Esophagus muscularis mucosa (tissue), 4 donors: Measurements from ENCODE around the gene CAPZB.

ENCODE experiments used
- EP300 ChIP-seq: sonication (generic); formaldehyde crosslinking; IDR thresholded peaks from one replicate; pipeline ENCODE4 v1.6.1; 2017; ENCODE audit warnings: antibody characterized with exemption
- POLR2A ChIP-seq: fragments of 450-650 bp; IDR thresholded peaks from one replicate; pipeline ENCODE4 v1.6.1; 2017; ENCODE audit warnings: antibody characterized with exemption, moderate library complexity, mild to moderate bottlenecking, low read depth
- POLR2AphosphoS5 ChIP-seq, 2 donors: sonication (generic); formaldehyde crosslinking; IDR thresholded peaks; one replicate each; pipeline ENCODE4 v1.6.1; 2017; ENCODE audit warnings: antibody characterized with exemption in 2 of 2
- TF ChIP-seq, protein P1 (sequence below), 3 experiments: fragments of 200-600 bp in 2 of 3; fragments of 450-650 bp in 1 of 3; sonication (generic) in 2 of 3; IDR thresholded peaks; one replicate each; pipeline ENCODE4 v1.5.1; 2017 to 2019; ENCODE audit warnings: antibody characterized with exemption in 3 of 3, mild to moderate bottlenecking in 2 of 3, moderate library complexity in 1 of 3

DNA sequence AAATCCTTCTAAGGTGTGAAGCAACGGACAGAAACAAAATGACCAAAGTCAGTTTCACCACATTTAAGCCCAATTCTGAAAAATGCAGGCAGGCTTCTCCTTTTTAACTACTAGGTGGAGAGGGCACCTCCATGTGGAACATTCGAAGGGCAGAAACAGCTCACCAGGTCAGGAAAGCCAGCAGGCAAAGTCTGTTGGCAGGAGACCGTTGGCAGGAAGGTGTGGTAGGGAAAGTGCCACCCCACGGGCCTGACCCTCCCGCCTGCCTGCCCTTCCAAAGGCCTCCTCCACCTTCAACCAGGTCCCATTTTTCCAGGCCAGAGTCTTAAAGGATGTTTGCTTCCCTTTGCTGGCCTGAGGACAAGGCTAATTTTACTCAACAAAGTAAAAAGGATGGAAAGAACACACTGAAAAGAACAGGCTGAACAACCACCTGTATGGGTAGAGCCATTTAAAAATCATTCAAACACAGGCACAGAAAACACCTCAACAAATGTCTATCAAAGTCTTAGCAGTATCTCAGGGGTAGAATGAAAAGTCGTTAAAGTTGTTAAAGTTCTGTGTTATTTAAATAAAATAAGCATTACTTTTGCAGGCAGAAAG lies 26.4 kb downstream of the CAPZB start:
- TF ChIP-seq, protein P1, sequence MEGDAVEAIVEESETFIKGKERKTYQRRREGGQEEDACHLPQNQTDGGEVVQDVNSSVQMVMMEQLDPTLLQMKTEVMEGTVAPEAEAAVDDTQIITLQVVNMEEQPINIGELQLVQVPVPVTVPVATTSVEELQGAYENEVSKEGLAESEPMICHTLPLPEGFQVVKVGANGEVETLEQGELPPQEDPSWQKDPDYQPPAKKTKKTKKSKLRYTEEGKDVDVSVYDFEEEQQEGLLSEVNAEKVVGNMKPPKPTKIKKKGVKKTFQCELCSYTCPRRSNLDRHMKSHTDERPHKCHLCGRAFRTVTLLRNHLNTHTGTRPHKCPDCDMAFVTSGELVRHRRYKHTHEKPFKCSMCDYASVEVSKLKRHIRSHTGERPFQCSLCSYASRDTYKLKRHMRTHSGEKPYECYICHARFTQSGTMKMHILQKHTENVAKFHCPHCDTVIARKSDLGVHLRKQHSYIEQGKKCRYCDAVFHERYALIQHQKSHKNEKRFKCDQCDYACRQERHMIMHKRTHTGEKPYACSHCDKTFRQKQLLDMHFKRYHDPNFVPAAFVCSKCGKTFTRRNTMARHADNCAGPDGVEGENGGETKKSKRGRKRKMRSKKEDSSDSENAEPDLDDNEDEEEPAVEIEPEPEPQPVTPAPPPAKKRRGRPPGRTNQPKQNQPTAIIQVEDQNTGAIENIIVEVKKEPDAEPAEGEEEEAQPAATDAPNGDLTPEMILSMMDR (IDR thresholded peaks at IDR 0.05): no peak
- TF ChIP-seq POLR2AphosphoS5 (IDR thresholded peaks at IDR 0.05) (no peak), POLR2A (no peak), EP300 (no peak)
